Renal cortex interstitium (tissue), 11 donors: ENCODE measurements around the gene LITAFD. TPM values are rescaled to one million over a fixed set of nuclear protein-coding genes. Genes with fewer than 3 reads are reported as not detected.

Source experiments
- DNase-seq, 11 donors: peaks; one replicate each; pipeline ENCODE4 v3.0.0-alpha.2; 2013; ENCODE audit warnings: low read depth in 9 of 11, low spot score in 4 of 11; ENCODE audit errors: extremely low read depth in 1 of 11
- polyA plus RNA-seq, 3 donors: library from polyadenylated mRNA; unstranded; fragments of 120-200 nt; gene quantifications; one replicate each; pipeline ENCODE4 v1.2.1, GENCODE V29; 2013; ENCODE audit not compliant: insufficient read length in 3 of 3

LITAFD gene
- polyA plus RNA-seq, 3 donors = 0.20 TPM; not detected in 2

GRCh38 chr16:8888951-8889892, 7.1 kb downstream of the LITAFD start:
- no peak for DNase-seq

- no peak for DNase-seq
These were observed 7.9 kb downstream of the LITAFD start for GRCh38 chr16:8889893-8890548.

GRCh38 chr16:8890549-8890921, 8.4 kb downstream of the LITAFD start:
- no peak for DNase-seq

- DNase-seq = no peak
These were observed 10.0 kb downstream of the LITAFD start for GRCh38 chr16:8892101-8892575.

- no peak for DNase-seq
These were observed 11.3 kb downstream of the LITAFD start for GRCh38 chr16:8893426-8893825.

- DNase-seq = no peak
These were observed 12.0 kb downstream of the LITAFD start for GRCh38 chr16:8893976-8894690.

GRCh38 chr16:8894736-8895334, 12.7 kb downstream of the LITAFD start:
- no peak for DNase-seq

GRCh38 chr16:8898660-8899318, 16.6 kb downstream of the LITAFD start:
- DNase-seq = no peak

GRCh38 chr16:8899709-8900317, 17.7 kb downstream of the LITAFD start:
- DNase-seq = no peak

GRCh38 chr16:8900343-8900742, 18.2 kb downstream of the LITAFD start:
- DNase-seq = no peak

GRCh38 chr16:8901320-8901861, 19.2 kb downstream of the LITAFD start:
- DNase-seq = no peak

GRCh38 chr16:8903004-8903403, 20.9 kb downstream of the LITAFD start:
- DNase-seq = no peak

GRCh38 chr16:8904018-8904430, 21.9 kb downstream of the LITAFD start:
- DNase-seq = no peak

GRCh38 chr16:8905168-8905762, 23.1 kb downstream of the LITAFD start:
- DNase-seq = no peak

GRCh38 chr16:8905795-8906591, 23.8 kb downstream of the LITAFD start:
- DNase-seq = no peak

GRCh38 chr16:8907096-8907495, 24.9 kb downstream of the LITAFD start:
- no peak for DNase-seq
